NCI-H1417 (cell line): ENCODE results near the gene FAM174C.

Experiments
- DNase-seq, 3 experiments: peaks; one replicate each; lab custom pipeline; 2025; lab: John Stamatoyannopoulos, UW

The FAM174C gene

GRCh38 chr19:1261538-1261797, 13.9 kb upstream of the FAM174C start:
- no peak for DNase-seq

- DNase-seq: peak in 2 of 3 experiments; percentile 54 to 58
Observed at GRCh38 chr19:1261798-1262622, 13.3 kb upstream of the FAM174C start.

GRCh38 chr19:1262623-1263123, 12.7 kb upstream of the FAM174C start:
- no peak for DNase-seq

GRCh38 chr19:1263188-1263587, 12.1 kb upstream of the FAM174C start:
- DNase-seq: no peak

GRCh38 chr19:1264801-1265614, 10.3 kb upstream of the FAM174C start:
- no peak for DNase-seq

GRCh38 chr19:1265615-1266128, 9.7 kb upstream of the FAM174C start:
- DNase-seq: no peak

GRCh38 chr19:1266129-1266915, 9.0 kb upstream of the FAM174C start:
- peak; percentile 90 to 97 (median 96) for DNase-seq

- peak; percentile 73 to 94 (median 87) for DNase-seq
Observed at GRCh38 chr19:1266916-1267476, 8.3 kb upstream of the FAM174C start.

GRCh38 chr19:1267477-1268225, 7.7 kb upstream of the FAM174C start:
- peak in 2 of 3 experiments; percentile 72 to 75 for DNase-seq

GRCh38 chr19:1268226-1269064, 6.9 kb upstream of the FAM174C start:
- DNase-seq: no peak

- peak; percentile 98 to 100 (median 99) for DNase-seq
Observed at GRCh38 chr19:1269065-1269477, 6.3 kb upstream of the FAM174C start, which contains the start of gene CIRBP. Gene CIRBP (plus strand): TSS chr19:1269332. CDS start chr19:1270934, 1,602 bp downstream.

- DNase-seq: peak; percentile 90 to 94 (median 93)
Observed at GRCh38 chr19:1269478-1270212, 5.7 kb upstream of the FAM174C start.

- no peak for DNase-seq
Observed at GRCh38 chr19:1270213-1270853, 5.0 kb upstream of the FAM174C start.

GRCh38 chr19:1270854-1271527, 4.3 kb upstream of the FAM174C start:
- DNase-seq: no peak

GRCh38 chr19:1271528-1272422, 3.6 kb upstream of the FAM174C start:
- DNase-seq: no peak

GRCh38 chr19:1272423-1273262, 2.7 kb upstream of the FAM174C start:
- DNase-seq: no peak
